ENCODE results near the gene TRIM24. TPM values are rescaled to one million over a fixed set of nuclear protein-coding genes. Genes with fewer than 3 reads are reported as not detected.
A peak's percentile ranks its signal among the peaks of the same experiment; 100 is the strongest.
"Not testable (repeated sequence)": the region's sequence is repeated elsewhere in the genome, so short reads cannot be mapped to it uniquely, and the experiment has no call there.

The TRIM24 gene
- total and polyA plus RNA-seq, 12 donors, result 7.7 to 26.2 (median 18.9) TPM

DNA sequence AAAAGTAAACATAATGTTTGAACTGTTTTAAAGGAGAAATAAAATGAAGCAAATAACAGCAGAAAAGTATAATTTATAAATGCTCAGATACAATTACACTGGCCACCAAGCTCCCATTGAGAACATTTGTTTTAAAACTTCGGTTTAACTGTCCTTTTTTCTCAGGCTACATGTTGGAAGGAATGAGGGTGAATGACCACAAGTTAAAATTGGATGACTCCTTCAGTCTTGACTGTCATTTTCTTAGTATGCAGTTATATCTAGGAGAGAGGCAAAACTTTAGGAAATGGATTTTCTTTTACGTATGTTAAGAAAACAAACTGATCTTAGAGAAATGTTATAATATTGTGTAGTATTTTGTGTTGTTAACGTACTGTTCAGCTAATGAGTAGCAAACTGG lies 5.0 kb downstream of the TRIM24 start:
- Histone ChIP-seq H3K4me3 (no peak overlapping the region), H3K36me3 (no peaks in the 10 kb centered on the region), H3K27ac (no peak overlapping the region), H3K4me1 (peaks cover 0 to 41% (median 21%) of the 10 kb centered on the region in 9 donors), H3K9me3 (no peaks in the 10 kb centered on the region), H3K27me3 (no peaks in the 10 kb centered on the region)
- ATAC-seq, result no peak
- no peak for DNase-seq
- intact Hi-C loops (cut with DNase I), result loop anchor here in 2 of 10 donors (10.0 kb wide), 2 partner anchors 110 to 300 kb away; no protein-coding TSS in a partner anchor
- 63 to 66% methylated on average over 3 of the region's 3 CpGs for WGBS, 2 donors
- TF ChIP-seq, protein P1, sequence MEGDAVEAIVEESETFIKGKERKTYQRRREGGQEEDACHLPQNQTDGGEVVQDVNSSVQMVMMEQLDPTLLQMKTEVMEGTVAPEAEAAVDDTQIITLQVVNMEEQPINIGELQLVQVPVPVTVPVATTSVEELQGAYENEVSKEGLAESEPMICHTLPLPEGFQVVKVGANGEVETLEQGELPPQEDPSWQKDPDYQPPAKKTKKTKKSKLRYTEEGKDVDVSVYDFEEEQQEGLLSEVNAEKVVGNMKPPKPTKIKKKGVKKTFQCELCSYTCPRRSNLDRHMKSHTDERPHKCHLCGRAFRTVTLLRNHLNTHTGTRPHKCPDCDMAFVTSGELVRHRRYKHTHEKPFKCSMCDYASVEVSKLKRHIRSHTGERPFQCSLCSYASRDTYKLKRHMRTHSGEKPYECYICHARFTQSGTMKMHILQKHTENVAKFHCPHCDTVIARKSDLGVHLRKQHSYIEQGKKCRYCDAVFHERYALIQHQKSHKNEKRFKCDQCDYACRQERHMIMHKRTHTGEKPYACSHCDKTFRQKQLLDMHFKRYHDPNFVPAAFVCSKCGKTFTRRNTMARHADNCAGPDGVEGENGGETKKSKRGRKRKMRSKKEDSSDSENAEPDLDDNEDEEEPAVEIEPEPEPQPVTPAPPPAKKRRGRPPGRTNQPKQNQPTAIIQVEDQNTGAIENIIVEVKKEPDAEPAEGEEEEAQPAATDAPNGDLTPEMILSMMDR (IDR thresholded peaks at IDR 0.05), result no peak

DNA sequence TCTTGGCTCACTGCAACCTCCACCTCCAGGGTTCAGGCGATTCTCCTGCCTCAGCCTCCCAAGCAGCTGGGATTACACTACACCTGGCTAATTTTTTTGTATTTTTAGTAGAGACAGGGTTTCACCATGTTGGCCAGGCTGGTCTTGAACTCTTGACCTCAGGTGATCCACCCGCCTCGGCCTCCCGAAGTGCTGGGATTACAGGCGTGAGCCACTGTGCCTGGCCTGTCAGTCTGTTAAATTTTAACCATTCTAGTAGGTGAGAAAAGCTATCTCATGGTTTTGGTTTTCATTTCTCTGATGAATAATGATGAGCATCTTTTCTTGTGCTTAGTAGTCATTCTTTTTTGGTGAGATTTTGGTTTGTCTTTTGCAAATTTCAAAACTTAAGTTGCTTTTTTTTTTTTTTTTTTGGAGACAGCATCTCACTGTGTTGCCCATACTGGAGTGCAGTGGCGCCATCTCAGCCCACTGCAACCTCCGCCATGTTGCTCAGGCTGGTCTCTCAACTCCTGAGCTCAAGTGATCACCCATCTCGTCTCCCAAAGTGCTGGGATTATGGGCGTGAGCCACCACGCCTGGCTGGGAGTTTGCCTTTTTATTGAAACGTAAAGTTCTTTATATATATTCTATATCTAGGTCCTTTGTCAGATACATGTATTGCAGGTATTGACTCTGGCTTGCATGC lies 6.2 kb downstream of the TRIM24 start:
- H3K4me3 ChIP-seq, H3K36me3 ChIP-seq, H3K9me3 ChIP-seq, ATAC-seq, H3K27ac ChIP-seq, H3K27me3 ChIP-seq, DNase-seq: not testable (repeated sequence)
- intact Hi-C loops (cut with DNase I), result loop anchor here in 2 of 10 donors (10.0 kb wide), 2 partner anchors 109 to 301 kb away; no protein-coding TSS in a partner anchor
- 95% methylated on average over 11 of the region's 11 CpGs for WGBS, 2 donors
- H3K4me1 ChIP-seq, result peaks cover 0 to 50% (median 24%) of the 10 kb centered on the region in 9 donors

DNA sequence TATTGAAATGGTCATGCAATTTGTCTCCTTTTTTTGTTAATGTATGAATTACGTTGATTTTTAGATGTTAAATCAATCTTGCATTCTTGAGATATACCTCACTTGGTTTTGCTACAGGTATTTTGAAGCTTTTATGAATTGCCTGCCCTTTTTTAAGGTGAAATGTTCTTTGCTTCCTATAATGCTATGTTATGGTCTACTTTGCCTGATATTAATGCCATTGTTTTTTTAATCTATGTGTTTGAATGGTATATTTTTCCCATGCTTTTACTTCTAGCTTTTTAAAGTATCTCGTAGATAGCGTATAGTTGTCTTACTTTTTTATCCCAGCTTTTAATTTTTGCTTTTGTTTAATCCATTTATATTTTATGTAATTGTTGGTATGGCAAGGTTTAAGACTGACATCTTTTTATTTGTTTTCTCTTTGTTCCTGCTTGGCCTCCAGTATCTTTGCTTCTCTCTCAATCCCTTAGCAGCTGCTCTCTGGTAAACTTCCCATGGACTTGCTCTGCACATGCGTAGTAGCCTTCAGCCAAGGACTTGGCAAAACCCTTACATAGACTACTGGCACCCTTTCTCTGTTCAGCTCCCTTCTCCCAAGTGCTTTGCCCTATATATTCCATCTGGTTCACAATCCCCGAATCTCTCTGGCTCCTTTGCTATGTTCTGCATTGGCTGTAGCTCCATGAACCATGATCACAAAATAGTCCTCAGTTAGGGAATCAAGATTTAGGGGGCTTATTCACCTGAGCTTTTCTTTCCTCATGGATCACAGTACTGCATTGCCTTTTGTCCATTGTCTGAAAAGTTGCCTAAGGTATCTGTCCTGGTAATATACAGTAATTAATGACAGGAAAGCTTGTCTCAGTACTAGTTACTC lies 8.4 kb downstream of the TRIM24 start:
- DNase-seq, result peak in 1 of 2 donors; percentile 62
- peaks cover 0 to 51% (median 20%) of the 10 kb centered on the region in 9 donors for H3K4me1 ChIP-seq
- TF ChIP-seq, protein P1 (IDR thresholded peaks at IDR 0.05), result no peak
- no peak overlapping the region for H3K27ac ChIP-seq
- no peak overlapping the region for H3K4me3 ChIP-seq
- ATAC-seq, result peak; percentile 80 to 96 (median 88)
- H3K9me3 ChIP-seq, result no peaks in the 10 kb centered on the region
- H3K36me3 ChIP-seq, result no peaks in the 10 kb centered on the region
- no peaks in the 10 kb centered on the region for H3K27me3 ChIP-seq
- 67 to 69% methylated on average over 5 of the region's 5 CpGs for WGBS, 2 donors
- intact Hi-C loops (cut with DNase I), result loop anchor here in 2 of 10 donors (10.0 kb wide), 2 partner anchors 106 to 304 kb away; no protein-coding TSS in a partner anchor

DNA sequence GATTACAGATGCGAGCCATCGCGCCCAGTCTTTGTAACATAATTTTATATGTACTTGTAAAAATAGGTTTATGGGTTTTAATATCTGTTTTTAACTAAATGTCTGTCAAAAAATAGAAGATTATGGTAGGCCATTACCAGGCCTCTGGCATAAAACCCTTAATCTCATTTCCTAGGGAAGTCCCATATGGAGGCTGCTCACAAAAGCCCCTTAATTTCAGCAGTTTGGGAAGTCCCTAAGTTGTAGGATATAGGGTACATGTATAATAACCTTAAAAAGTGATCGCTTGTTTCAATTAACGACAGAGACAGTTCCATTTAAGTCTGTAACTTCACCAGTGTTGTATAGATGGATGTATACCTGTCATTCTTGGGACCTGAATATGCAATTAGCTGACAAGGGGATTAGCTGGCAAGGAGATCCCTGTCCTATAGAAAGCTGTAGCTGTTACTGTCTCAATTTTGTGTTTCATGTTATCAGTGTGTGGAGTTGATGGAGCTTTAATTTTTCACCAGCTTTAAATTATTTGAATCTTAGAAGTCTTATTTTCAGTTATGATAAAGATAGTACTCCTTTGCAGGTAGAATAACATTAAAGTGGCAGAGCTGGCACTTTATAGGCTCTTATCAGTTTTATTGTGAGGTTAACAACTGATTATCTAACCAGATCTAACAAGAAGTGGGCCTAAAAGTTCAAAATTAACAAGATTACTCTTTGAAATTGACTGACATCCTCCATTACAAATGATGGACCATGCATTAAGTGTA lies 10.5 kb downstream of the TRIM24 start:
- TF ChIP-seq, protein P1 (IDR thresholded peaks at IDR 0.05), result no peak
- Histone ChIP-seq H3K4me1 (peaks cover 0 to 69% (median 32%) of the 10 kb centered on the region in 9 donors), H3K9me3 (no peaks in the 10 kb centered on the region), H3K4me3 (no peak overlapping the region), H3K27me3 (no peaks in the 10 kb centered on the region), H3K27ac (no peak overlapping the region), H3K36me3 (no peaks in the 10 kb centered on the region)
- DNase-seq (no peak), ATAC-seq (no peak)
- 87 to 92% methylated on average over 5 of the region's 5 CpGs for WGBS, 2 donors
- intact Hi-C loops (cut with DNase I), result no loop called here

Measured in heart right ventricle (tissue), 16 donors.